HG03565 (cell line): ENCODE results near the gene CDK2AP2.
"Not testable (repeated sequence)": the region's sequence is repeated elsewhere in the genome, so short reads cannot be mapped to it uniquely, and the experiment has no call there.

Experiments used
- ATAC-seq: cut with Tn5 transposase; IDR thresholded peaks from one replicate; pipeline ENCODE4 v1.9.1; 2021; ENCODE audit warnings: mild to moderate bottlenecking, moderate library complexity; ENCODE audit not compliant: unreplicated experiment

Gene CDK2AP2

GRCh38 chr11:67507864-67508485 is at the start of gene CDK2AP2:
Gene CDK2AP2, minus strand, starts transcription at chr11:67508162. Its CDS starts 80 bp downstream, at chr11:67508082.
- ATAC-seq: peak; percentile 63

GRCh38 chr11:67556244-67556643 is 48.3 kb upstream of the CDK2AP2 start:
- no peak for ATAC-seq

- not testable (repeated sequence) for ATAC-seq
Measured at GRCh38 chr11:67551697-67552096, 43.7 kb upstream of the CDK2AP2 start.

GRCh38 chr11:67551127-67551526 is 43.2 kb upstream of the CDK2AP2 start:
- no peak for ATAC-seq

- no peak for ATAC-seq
Measured at GRCh38 chr11:67548555-67549110, 40.7 kb upstream of the CDK2AP2 start.

GRCh38 chr11:67548112-67548511 is 40.1 kb upstream of the CDK2AP2 start:
- not testable (repeated sequence) for ATAC-seq

GRCh38 chr11:67545280-67545679 is 37.3 kb upstream of the CDK2AP2 start:
- ATAC-seq: no peak

GRCh38 chr11:67544616-67545242 is 36.8 kb upstream of the CDK2AP2 start:
- ATAC-seq: no peak

GRCh38 chr11:67543585-67543984 is 35.6 kb upstream of the CDK2AP2 start:
- ATAC-seq: no peak

GRCh38 chr11:67542971-67543370 is 35.0 kb upstream of the CDK2AP2 start:
- ATAC-seq: no peak

GRCh38 chr11:67542169-67542568 is 34.2 kb upstream of the CDK2AP2 start:
- ATAC-seq: no peak

GRCh38 chr11:67541198-67541597 is 33.2 kb upstream of the CDK2AP2 start:
- no peak for ATAC-seq

GRCh38 chr11:67539550-67539949 is 31.6 kb upstream of the CDK2AP2 start:
- ATAC-seq: no peak

- no peak for ATAC-seq
Measured at GRCh38 chr11:67538823-67539505, 31.0 kb upstream of the CDK2AP2 start.

GRCh38 chr11:67538306-67538705 is 30.3 kb upstream of the CDK2AP2 start:
- ATAC-seq: no peak

GRCh38 chr11:67535561-67535960 is 27.6 kb upstream of the CDK2AP2 start:
- ATAC-seq: no peak

- no peak for ATAC-seq
Measured at GRCh38 chr11:67534070-67534679, 26.2 kb upstream of the CDK2AP2 start.

GRCh38 chr11:67532889-67533288 is 24.9 kb upstream of the CDK2AP2 start:
- no peak for ATAC-seq

GRCh38 chr11:67530282-67530592 is 22.3 kb upstream of the CDK2AP2 start:
- no peak for ATAC-seq

- no peak for ATAC-seq
Measured at GRCh38 chr11:67528376-67528775, 20.4 kb upstream of the CDK2AP2 start.

- no peak for ATAC-seq
Measured at GRCh38 chr11:67525275-67525976, 17.5 kb upstream of the CDK2AP2 start.
